Central memory CD8-positive, alpha-beta T cell (primary cell): ENCODE results near the gene RBM39.
"Not testable (repeated sequence)": the region's sequence is repeated elsewhere in the genome, so short reads cannot be mapped to it uniquely, and the experiment has no call there.

ENCODE experiments used
- ATAC-seq: fragments of 150-1000 bp; cut with Tn5 transposase; replicated peaks from 2 replicates; pipeline ENCODE4 v1.10.0; 2022; ENCODE audit warnings: mild to moderate bottlenecking, moderate FRiP score, moderate number of reproducible peaks; ENCODE audit not compliant: poor library complexity, severe bottlenecking; ENCODE audit errors: extremely low read depth
- DNase-seq, 2 donors: peaks; one replicate each; pipeline ENCODE4 v3.0.0; 2021; ENCODE audit warnings: low spot score in 2 of 2
- H3K27ac Mint-ChIP-seq: one replicate; pipeline ENCODE4 v1.8.0; 2022; ENCODE audit warnings: low read depth, mild to moderate bottlenecking, moderate library complexity, mixed read lengths
- H3K27me3 Mint-ChIP-seq: one replicate; pipeline ENCODE4 v1.8.0; 2022; ENCODE audit warnings: mixed read lengths
- H3K36me3 Mint-ChIP-seq: one replicate; pipeline ENCODE4 v1.8.0; 2022; ENCODE audit warnings: mild to moderate bottlenecking, moderate library complexity, mixed read lengths; ENCODE audit not compliant: insufficient read depth
- H3K4me1 Mint-ChIP-seq: one replicate; pipeline ENCODE4 v1.8.0; 2022; ENCODE audit warnings: mixed read lengths
- H3K4me3 Mint-ChIP-seq: one replicate; pipeline ENCODE4 v1.8.0; 2022; ENCODE audit warnings: mild to moderate bottlenecking, moderate library complexity, mixed read lengths
- H3K9me3 Mint-ChIP-seq: one replicate; pipeline ENCODE4 v1.8.0; 2022; ENCODE audit warnings: mixed read lengths

The RBM39 gene

GRCh38 chr20:35730583-35731468, 11.2 kb downstream of the RBM39 start:
- no peak overlapping the region for H3K4me3 Mint-ChIP-seq
- DNase-seq = no peak
- no peak for ATAC-seq
- peaks cover 90% of the 10 kb centered on the region for H3K36me3 Mint-ChIP-seq
- peaks cover 52% of the 10 kb centered on the region for H3K4me1 Mint-ChIP-seq
- H3K27ac Mint-ChIP-seq = peak overlapping the region; percentile 8
- no peaks in the 10 kb centered on the region for H3K27me3 Mint-ChIP-seq
- H3K9me3 Mint-ChIP-seq = no peaks in the 10 kb centered on the region

- Mint-ChIP-seq H3K9me3 (no peaks in the 10 kb centered on the region), H3K27me3 (no peaks in the 10 kb centered on the region), H3K4me3 (no peak overlapping the region), H3K27ac (peak overlapping the region; percentile 8), H3K4me1 (peaks cover 54% of the 10 kb centered on the region), H3K36me3 (peaks cover 94% of the 10 kb centered on the region)
- ATAC-seq (no peak), DNase-seq (no peak)
Observed at GRCh38 chr20:35729836-35730582, 12.1 kb downstream of the RBM39 start.

GRCh38 chr20:35729283-35729807, 12.7 kb downstream of the RBM39 start:
- no peak overlapping the region for H3K4me3 Mint-ChIP-seq
- DNase-seq = no peak
- no peak overlapping the region for H3K27ac Mint-ChIP-seq
- no peak for ATAC-seq
- H3K9me3 Mint-ChIP-seq = no peaks in the 10 kb centered on the region
- H3K27me3 Mint-ChIP-seq = no peaks in the 10 kb centered on the region
- H3K36me3 Mint-ChIP-seq = peaks cover 95% of the 10 kb centered on the region
- H3K4me1 Mint-ChIP-seq = peaks cover 56% of the 10 kb centered on the region

- peaks cover 50% of the 10 kb centered on the region for H3K4me1 Mint-ChIP-seq
- H3K9me3 Mint-ChIP-seq = no peaks in the 10 kb centered on the region
- no peak overlapping the region for H3K4me3 Mint-ChIP-seq
- H3K36me3 Mint-ChIP-seq = peaks cover 95% of the 10 kb centered on the region
- DNase-seq (no peak), ATAC-seq (no peak)
- peak overlapping the region; percentile 49 for H3K27ac Mint-ChIP-seq
- H3K27me3 Mint-ChIP-seq = no peaks in the 10 kb centered on the region
Observed at GRCh38 chr20:35726842-35727711, 15.0 kb downstream of the RBM39 start.

GRCh38 chr20:35724321-35725230, 17.5 kb downstream of the RBM39 start:
- no peaks in the 10 kb centered on the region for H3K9me3 Mint-ChIP-seq
- peaks cover 97% of the 10 kb centered on the region for H3K36me3 Mint-ChIP-seq
- H3K4me1 Mint-ChIP-seq = peaks cover 49% of the 10 kb centered on the region
- H3K27me3 Mint-ChIP-seq = no peaks in the 10 kb centered on the region
- ATAC-seq (no peak), DNase-seq (no peak)
- peak overlapping the region; percentile 71 for H3K27ac Mint-ChIP-seq
- H3K4me3 Mint-ChIP-seq = peak overlapping the region; percentile 34

- Mint-ChIP-seq H3K27ac (peak overlapping the region; percentile 84), H3K4me1 (peaks cover 47% of the 10 kb centered on the region)
Observed at GRCh38 chr20:35723652-35724320, 18.3 kb downstream of the RBM39 start.

GRCh38 chr20:35723275-35723639, 18.8 kb downstream of the RBM39 start:
- H3K9me3 Mint-ChIP-seq, DNase-seq, ATAC-seq, H3K27me3 Mint-ChIP-seq: not testable (repeated sequence)
- peak overlapping the region; percentile 84 for H3K27ac Mint-ChIP-seq
- peak overlapping the region; percentile 34 for H3K4me3 Mint-ChIP-seq
- H3K4me1 Mint-ChIP-seq = peaks cover 48% of the 10 kb centered on the region
- peaks cover 98% of the 10 kb centered on the region for H3K36me3 Mint-ChIP-seq

More at GRCh38 chr20:35723652-35724320, 18.3 kb downstream of the RBM39 start:
- peak overlapping the region; percentile 34 for H3K4me3 Mint-ChIP-seq
- not testable (repeated sequence) for ATAC-seq, H3K9me3 Mint-ChIP-seq, DNase-seq, H3K27me3 Mint-ChIP-seq
- H3K36me3 Mint-ChIP-seq = peaks cover 97% of the 10 kb centered on the region

- peaks cover 98% of the 10 kb centered on the region for H3K36me3 Mint-ChIP-seq
- no peak overlapping the region for H3K27ac Mint-ChIP-seq
- H3K27me3 Mint-ChIP-seq = no peaks in the 10 kb centered on the region
- H3K4me1 Mint-ChIP-seq = peaks cover 50% of the 10 kb centered on the region
- DNase-seq (no peak), ATAC-seq (no peak)
- no peaks in the 10 kb centered on the region for H3K9me3 Mint-ChIP-seq
- peak overlapping the region; percentile 5 for H3K4me3 Mint-ChIP-seq
Observed at GRCh38 chr20:35721621-35722020, 20.4 kb downstream of the RBM39 start.

- Mint-ChIP-seq H3K27ac (no peak overlapping the region), H3K4me1 (peaks cover 48% of the 10 kb centered on the region), H3K4me3 (peak overlapping the region; percentile 5), H3K27me3 (no peaks in the 10 kb centered on the region), H3K36me3 (peaks cover 97% of the 10 kb centered on the region), H3K9me3 (no peaks in the 10 kb centered on the region)
- DNase-seq (no peak), ATAC-seq (no peak)
Observed at GRCh38 chr20:35721219-35721618, 20.8 kb downstream of the RBM39 start.

GRCh38 chr20:35720165-35721123, 21.6 kb downstream of the RBM39 start:
- peaks cover 54% of the 10 kb centered on the region for H3K4me1 Mint-ChIP-seq
- H3K4me3 Mint-ChIP-seq = no peak overlapping the region
- no peak for ATAC-seq
- H3K36me3 Mint-ChIP-seq = peaks cover 97% of the 10 kb centered on the region
- H3K27me3 Mint-ChIP-seq = no peaks in the 10 kb centered on the region
- no peak for DNase-seq
- no peak overlapping the region for H3K27ac Mint-ChIP-seq
- H3K9me3 Mint-ChIP-seq = no peaks in the 10 kb centered on the region
